SIG-M5 treated with dmso at 0.1 percent for 504 hours (cell line): ENCODE data around the gene INSR.
"Not testable (repeated sequence)": the region's sequence is repeated elsewhere in the genome, so short reads cannot be mapped to it uniquely, and the experiment has no call there.

Experiments used
- DNase-seq: peaks from one replicate; lab custom pipeline; 2025; ENCODE audit not compliant: unreplicated experiment; lab: John Stamatoyannopoulos, UW

Gene INSR

GRCh38 chr19:7104747-7105447 is 189.3 kb downstream of the INSR start:
- no peak for DNase-seq

DNA sequence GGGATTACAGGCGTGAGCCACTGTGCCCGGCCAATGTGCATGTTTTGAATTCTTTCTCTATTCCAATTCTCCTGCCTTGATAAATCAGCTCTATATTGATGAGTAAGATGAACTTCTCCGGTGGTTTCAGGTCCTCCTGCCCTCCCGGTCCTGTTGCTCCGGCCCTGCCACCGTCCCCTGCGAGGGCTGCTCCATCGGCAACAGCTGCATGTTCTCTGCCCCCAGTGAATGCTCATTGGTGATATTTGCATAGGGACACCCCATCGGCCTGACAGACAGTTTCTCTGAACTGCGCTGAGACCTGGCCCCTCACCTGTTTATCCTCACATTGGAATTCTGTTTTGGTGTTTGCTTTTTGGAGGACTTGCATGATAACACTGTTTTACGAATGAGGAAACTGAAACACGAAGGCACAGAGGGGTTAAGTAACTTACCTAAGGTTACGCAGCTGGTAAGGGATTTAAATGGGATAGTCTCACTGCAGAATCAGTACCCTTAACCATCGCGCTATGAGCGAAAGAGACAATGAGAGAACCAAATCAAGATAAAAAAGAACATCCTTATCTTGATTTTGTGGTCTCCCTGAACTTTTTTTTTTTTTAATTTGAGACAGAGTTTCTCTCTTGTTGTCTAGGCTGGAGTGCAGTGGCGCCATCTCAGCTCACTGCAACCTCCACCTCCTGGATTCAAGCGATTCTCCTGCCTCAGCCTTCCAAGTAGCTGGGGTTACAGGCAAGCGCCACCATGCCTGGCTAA is 192.5 kb downstream of the INSR start:
- DNase-seq, result no peak

- no peak for DNase-seq
These were observed 194.7 kb downstream of the INSR start for GRCh38 chr19:7099597-7099921.

DNA sequence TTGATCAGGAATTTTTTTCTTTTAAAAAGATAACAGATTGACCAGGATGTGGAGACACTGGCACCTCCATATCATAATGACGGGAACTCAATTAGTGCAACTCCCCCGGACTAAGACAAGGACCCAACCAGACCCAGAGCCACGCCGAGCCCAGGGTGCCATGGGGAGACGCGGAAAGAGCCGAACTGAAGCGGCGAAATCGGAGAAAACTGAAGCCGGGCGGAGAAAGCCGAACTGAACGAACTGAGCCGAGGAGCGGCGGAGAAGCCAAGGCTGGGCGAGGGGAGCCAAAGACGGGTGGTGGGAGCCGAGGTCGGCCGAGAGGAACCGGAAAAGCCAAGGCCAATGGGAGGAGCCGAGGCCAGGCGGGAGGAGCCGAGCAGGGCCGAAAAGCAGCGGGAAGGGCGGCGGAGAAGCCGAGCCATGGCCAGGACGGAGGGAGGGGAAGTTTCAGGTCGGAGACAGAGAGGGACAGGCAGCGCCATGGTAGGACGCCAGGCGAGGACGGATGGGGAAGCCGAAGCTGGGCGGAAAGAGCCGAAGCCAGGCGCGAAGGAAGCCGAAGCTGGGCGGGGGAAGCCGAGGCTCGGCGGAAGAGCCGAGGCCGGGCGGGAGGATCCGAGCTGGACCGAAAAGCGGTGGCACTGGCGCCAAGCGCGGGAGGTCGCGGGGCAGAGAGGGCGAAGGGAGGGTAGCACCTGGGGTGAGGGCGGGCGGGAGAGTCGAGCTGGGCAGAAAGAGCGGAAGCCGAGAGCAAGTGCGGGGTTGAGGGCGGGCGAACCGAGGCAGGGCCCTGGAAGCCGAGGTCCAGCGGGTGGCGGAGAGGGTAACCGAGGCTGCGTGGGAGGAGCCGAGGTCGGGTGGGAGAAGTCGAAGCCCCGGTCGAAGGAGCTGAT is 195.3 kb downstream of the INSR start:
- peak; percentile 84 for DNase-seq

DNA sequence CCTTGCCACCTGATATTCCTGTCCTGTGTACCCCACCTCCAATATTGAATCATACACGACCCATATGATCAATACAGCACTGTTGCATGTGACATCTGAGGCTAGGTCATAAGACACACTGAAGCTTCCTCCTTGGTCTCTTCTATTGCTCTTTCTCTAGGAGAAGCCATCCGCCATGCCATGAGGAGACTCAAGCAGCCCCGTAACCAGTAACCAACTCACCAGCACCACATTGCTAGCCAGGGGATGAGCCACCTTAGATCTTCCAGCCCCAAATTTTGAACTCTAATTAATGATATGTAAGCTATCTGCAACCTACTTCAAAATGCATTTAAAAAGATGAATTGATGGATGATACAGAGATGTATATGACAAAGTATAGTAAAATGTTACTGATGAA is 196.1 kb downstream of the INSR start:
- no peak for DNase-seq

DNA sequence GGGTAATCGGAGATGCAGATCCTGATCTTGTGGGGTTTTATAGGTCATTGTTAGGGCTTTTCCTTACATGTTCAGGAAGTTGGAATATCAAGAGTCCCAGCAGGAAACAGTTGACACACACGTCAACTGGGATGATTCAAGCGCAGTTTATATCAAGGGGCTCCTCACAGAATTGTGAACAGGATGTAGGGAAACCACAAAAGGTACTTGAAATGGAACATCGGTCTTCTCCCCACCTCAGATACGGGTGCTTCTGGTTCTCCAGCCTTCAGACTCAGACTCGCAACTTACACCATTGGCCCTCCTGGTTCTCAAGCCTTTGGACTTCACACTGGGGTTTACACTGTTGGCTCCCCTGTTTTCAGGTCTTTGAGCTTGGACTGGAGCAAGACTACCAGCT is 205.2 kb downstream of the INSR start:
- no peak for DNase-seq

DNA sequence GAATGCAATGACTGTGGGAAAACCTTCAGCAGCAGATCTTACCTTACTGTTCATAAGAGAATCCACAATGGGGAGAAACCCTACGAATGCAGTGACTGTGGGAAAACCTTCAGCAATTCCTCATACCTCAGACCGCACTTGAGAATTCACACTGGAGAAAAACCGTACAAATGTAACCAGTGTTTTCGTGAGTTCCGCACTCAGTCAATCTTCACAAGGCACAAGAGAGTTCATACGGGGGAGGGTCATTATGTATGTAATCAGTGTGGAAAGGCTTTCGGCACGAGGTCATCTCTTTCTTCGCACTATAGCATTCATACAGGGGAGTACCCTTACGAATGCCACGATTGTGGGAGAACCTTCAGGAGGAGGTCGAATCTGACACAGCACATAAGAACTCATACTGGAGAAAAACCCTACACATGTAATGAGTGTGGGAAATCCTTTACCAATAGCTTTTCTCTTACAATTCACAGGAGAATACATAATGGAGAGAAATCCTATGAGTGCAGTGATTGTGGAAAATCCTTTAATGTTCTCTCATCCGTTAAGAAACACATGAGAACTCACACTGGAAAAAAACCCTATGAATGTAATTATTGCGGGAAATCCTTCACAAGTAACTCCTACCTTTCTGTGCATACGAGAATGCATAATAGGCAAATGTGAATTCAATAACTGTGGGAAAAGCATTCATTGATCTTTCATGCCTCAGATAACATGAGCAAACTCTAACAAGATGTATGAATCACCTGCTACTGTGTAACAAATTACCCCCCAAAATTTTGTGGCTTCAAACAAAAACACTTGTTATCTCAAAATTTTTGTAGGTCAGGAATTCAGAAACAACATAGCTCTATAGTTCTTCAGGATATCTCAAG is 210.9 kb downstream of the INSR start:
- no peak for DNase-seq

- no peak for DNase-seq
These were observed 216.2 kb downstream of the INSR start for GRCh38 chr19:7078008-7078407.

- DNase-seq, result no peak
These were observed 218.1 kb downstream of the INSR start for GRCh38 chr19:7076151-7076550.

GRCh38 chr19:7074705-7075282 is 219.4 kb downstream of the INSR start:
- no peak for DNase-seq

- DNase-seq, result no peak
These were observed 221.7 kb downstream of the INSR start for GRCh38 chr19:7072541-7072940.

GRCh38 chr19:7069904-7070226 is 224.3 kb downstream of the INSR start:
- no peak for DNase-seq

DNA sequence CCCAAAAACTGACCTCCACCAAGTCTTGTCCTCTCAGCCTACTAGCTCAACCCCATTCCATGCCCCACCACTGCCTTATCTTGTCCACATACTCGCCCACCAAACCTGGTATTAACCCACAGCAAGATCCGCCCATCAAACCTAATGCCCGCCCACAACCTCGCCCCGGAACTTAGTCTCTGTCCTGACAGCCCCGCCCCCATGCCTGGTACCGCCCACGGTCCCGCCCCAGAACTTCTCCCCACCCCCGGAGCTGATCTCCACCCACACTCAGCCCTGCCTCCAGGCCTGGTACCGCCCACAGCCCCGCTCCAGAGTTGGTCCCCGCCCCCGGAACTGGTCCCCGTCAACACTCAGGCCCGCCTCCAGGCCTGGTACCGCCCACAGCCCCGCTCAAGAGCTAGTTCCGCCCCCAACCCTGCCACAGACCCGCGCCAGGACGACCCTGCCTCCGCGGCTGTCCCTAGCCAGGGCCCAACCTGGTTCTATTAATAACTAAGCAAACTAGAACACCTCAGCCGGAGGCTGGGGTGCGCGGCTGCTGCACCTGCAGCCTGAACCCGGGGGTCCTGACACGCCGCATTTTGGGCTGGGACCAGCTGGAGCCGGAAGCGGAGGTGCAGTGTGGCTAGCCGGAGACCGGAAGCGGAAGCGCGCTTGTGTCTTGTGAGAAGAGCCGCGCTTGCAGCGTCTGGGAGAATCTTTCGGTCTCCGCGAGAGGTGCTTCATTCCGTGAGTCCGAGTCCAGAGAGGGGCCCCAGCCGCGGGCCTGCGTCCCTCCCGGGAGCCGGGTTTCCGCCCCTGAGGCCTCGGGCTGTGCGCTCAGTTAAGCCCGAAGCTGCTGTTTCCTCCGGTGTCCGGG is 224.9 kb downstream of the INSR start, which contains the start of gene ZNF557:
Gene ZNF557 (plus strand): TSS at position 662 of the 862 bp plus-strand sequence. CDS start 5,372 bp downstream, outside the sequence.
- peak; percentile 87 for DNase-seq

DNA sequence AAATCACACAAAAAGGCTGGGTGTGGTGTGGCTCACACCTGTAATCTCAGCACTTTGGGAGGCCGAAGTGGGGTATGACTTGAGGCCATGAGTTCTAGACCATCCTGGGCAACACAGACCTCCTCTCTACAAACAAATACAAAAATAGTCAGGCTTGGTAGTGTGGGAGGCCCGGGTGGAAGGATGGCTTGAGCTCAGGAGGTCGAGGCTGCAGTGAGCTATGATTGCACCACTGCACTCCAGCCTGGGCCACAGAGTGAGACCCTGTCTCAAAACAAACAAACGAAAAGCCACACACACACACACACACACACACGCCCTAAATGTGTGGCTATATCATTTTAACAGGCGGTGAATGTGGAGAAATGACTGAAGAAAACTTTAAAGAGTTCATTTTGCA is 225.6 kb downstream of the INSR start:
- DNase-seq, result no peak

DNA sequence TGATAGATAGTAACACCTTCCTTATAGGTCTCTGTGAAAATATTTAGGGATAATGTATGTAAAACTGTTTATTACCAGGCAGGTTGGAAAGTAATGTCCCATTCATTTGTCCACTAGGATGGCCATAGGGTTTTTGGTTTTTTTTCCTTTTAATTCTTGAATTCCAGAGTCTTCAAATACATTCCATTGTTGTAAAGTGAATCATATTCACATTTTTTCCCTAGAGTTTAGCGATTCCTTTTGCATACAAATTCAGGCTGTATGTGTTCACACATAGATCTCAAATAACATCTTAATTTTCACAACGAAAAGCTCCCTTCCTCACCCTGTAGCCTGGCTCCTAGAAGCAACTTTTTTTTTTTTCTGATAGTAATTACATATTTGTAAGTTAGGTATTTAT is 226.5 kb downstream of the INSR start:
- no peak for DNase-seq

DNA sequence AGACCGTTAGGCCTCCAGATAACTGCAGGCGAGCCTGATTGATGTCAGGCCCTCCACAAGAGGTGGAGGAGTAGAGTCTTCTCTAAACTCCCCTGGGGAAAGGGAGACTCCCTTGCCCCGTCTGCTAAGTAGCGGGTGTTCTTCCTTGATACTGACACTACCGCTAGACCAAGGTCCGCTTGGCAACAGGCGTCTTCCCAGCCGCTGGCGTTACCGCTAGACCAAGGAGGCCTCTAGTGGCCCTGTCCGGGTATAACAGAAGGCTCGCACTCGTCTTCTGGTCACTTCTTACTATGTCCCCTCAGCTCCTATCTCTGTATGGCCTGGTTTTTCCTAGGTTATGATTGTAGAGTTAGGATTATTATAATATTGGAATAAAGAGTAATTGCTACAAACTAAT is 227.1 kb downstream of the INSR start:
- DNase-seq, result not testable (repeated sequence)

GRCh38 chr19:7063764-7064418 is 230.3 kb downstream of the INSR start:
- DNase-seq, result no peak

- DNase-seq, result no peak
These were observed 230.9 kb downstream of the INSR start for GRCh38 chr19:7063339-7063738.
